GM21737 (cell line): ENCODE measurements around the gene GDF7.

Experiments
- ATAC-seq: cut with Tn5 transposase; IDR thresholded peaks from one replicate; pipeline ENCODE4 v1.9.1; 2021; ENCODE audit warnings: mild to moderate bottlenecking, moderate library complexity; ENCODE audit not compliant: unreplicated experiment

The GDF7 gene

DNA sequence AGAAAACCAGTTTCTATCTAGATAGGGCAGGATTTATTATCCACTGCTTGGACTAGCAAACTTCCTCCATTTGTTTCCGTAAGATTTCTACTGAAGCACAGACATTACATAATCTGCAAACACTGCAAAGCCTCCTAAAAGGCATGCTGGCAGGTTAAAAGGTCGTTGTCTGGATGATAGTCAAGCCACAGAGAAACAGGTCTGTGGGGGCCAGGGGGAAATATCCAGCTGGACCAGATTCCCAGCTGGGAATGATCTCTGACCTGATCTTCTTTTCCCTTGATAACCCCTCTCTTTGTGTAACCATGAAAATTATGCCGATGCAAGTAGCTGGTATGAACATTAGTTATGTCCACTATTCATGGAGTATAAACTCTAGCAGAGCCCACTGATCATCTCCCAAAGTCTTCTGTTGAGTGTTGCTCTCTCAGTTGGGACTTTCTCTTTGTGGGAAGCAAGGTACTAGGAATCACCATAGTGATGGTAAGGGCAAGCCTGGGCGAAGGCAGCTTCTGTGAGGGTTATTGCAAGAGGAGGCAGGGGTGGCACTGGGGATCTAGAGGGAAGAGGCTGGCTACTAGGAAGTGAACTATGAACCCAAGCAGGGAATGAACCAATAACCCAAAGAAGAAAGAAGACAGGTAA lies 61.3 kb downstream of the GDF7 start:
- ATAC-seq, result no peak
